ENCODE measurements around the gene H1-8.

The H1-8 gene

DNA sequence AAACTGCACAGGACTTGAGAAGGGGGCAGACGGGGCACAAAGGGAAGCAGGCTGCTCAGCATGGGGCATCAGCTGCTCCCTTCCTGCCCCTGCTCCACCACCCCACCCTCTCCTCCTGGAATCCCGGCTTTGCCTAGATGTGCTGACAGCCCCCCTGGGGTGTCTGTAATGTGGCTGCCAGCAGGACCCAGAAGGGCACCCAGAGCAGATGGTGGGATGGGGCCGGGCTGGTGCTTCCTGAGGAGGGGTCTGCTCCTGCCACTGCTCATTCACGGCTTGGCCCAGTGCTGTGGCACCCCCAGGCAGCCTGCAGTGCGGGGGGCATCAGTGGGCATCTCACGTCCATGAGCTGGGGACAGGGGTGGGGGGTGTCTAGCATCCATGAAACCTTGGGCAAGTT is 10.2 kb downstream of the H1-8 start:
- peaks cover 24% of the 10 kb centered on the region for H3K36me3 ChIP-seq (ENCODE audit: insufficient read depth, low read length)
- no peaks in the 10 kb centered on the region for H3K9me3 ChIP-seq (replicated peaks; ENCODE audit: low read length)
- H3K4me3 ChIP-seq (ENCODE audit: low read length) = no peak overlapping the region
- no peaks in the 10 kb centered on the region for H3K27me3 ChIP-seq (ENCODE audit: control insufficient read depth, insufficient read depth, low read length)
- H3K4me1 ChIP-seq (ENCODE audit: control insufficient read depth, insufficient read depth, low read length) = peaks cover 35% of the 10 kb centered on the region
- no peak overlapping the region for H3K9ac ChIP-seq (ENCODE audit: low read depth, low read length)
- H3K4me2 ChIP-seq (ENCODE audit: low read length) = no peak overlapping the region

DNA sequence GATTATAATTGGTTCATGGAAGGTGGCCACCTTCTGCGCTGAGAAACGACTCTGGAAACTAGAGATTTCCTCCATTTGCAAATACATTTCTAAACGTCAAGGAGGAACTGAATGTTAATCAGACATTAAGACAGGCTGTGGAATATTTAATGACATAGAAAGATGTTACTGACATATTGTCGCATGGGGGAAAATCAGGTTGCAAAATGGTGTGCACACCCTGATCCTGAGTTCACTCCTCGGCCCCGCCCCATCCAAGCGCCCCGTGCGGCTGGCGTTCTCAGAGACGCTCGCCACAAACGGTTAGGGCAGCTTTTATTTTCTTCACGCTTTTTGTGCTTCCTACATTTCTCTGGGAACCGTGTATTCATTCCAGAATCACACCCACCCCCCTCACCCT is 10.7 kb downstream of the H1-8 start:
- Histone ChIP-seq H3K4me1 (ENCODE audit: control insufficient read depth, insufficient read depth, low read length) (peaks cover 41% of the 10 kb centered on the region), H3K36me3 (ENCODE audit: insufficient read depth, low read length) (peaks cover 27% of the 10 kb centered on the region), H3K9me3 (replicated peaks; ENCODE audit: low read length) (no peaks in the 10 kb centered on the region), H3K9ac (ENCODE audit: low read depth, low read length) (no peak overlapping the region), H3K27me3 (ENCODE audit: control insufficient read depth, insufficient read depth, low read length) (no peaks in the 10 kb centered on the region), H3K4me3 (ENCODE audit: low read length) (no peak overlapping the region), H3K4me2 (ENCODE audit: low read length) (no peak overlapping the region)

DNA sequence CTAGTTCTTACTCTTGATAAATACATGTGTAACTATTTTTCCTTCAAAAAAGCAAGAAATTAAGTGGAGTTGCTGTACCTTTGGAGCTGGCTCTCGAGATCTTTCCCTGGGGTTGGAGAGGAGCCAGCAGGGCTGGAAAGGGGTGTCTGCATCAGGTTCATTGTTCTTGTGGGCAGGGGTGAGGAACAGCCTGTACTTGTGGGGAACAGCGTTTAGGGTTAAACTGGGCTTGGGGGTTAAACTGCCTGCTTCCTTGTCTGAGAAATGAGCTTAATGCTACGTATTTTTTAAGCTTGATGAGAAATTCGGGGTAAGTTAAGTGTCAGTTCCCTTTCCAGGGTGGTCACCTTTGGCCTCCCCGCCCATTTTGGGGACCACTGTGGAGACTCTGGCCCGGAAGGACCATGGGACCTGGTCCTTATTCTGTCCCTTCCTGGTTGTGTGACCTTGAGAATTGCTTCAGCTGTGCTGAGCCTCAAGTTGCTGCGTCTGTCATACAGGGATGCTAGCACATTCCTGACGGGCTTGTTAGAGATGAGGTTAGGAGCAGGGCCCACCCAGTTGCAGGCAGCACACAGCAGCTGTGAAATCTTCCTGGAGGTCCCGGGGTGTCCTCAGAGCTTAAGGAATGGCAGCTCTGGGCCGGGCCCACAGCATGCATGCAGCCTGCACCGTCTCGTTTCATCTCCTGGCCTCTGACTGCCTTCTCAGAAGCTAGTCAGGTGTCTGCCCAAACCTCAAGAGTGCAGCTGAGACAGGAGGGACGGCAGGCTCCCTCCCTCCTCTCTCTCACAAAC is 11.6 kb downstream of the H1-8 start:
- Histone ChIP-seq H3K9me3 (replicated peaks; ENCODE audit: low read length) (no peaks in the 10 kb centered on the region), H3K4me3 (ENCODE audit: low read length) (no peak overlapping the region), H3K4me1 (ENCODE audit: control insufficient read depth, insufficient read depth, low read length) (peaks cover 46% of the 10 kb centered on the region), H3K36me3 (ENCODE audit: insufficient read depth, low read length) (peaks cover 34% of the 10 kb centered on the region), H3K9ac (ENCODE audit: low read depth, low read length) (no peak overlapping the region), H3K4me2 (ENCODE audit: low read length) (no peak overlapping the region), H3K27me3 (ENCODE audit: control insufficient read depth, insufficient read depth, low read length) (no peaks in the 10 kb centered on the region)

DNA sequence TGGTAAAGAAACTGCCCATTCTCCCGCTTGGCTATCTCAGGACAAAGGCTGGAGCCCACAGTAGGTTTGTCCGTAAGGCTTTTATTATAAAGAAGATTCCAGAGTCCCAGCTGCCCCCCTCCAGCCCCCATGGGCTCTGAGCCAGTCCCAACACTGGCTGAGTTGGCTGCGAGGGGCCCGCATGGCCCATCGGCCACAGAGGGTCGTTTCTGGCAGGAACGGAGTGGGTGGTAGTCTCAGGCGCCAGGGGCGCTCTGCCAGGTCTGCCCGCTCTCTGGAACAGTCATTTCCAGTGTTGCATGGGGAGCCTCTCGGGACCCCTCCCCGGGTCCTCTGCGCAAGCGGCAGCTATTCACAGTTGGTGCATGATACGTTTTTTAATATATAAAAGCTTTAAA is 12.2 kb downstream of the H1-8 start:
- H3K9me3 ChIP-seq (replicated peaks; ENCODE audit: low read length) = no peaks in the 10 kb centered on the region
- H3K4me1 ChIP-seq (ENCODE audit: control insufficient read depth, insufficient read depth, low read length) = peaks cover 49% of the 10 kb centered on the region
- no peak overlapping the region for H3K9ac ChIP-seq (ENCODE audit: low read depth, low read length)
- no peak overlapping the region for H3K4me2 ChIP-seq (ENCODE audit: low read length)
- H3K36me3 ChIP-seq (ENCODE audit: insufficient read depth, low read length) = peaks cover 40% of the 10 kb centered on the region
- H3K4me3 ChIP-seq (ENCODE audit: low read length) = no peak overlapping the region
- H3K27me3 ChIP-seq (ENCODE audit: control insufficient read depth, insufficient read depth, low read length) = no peaks in the 10 kb centered on the region

DNA sequence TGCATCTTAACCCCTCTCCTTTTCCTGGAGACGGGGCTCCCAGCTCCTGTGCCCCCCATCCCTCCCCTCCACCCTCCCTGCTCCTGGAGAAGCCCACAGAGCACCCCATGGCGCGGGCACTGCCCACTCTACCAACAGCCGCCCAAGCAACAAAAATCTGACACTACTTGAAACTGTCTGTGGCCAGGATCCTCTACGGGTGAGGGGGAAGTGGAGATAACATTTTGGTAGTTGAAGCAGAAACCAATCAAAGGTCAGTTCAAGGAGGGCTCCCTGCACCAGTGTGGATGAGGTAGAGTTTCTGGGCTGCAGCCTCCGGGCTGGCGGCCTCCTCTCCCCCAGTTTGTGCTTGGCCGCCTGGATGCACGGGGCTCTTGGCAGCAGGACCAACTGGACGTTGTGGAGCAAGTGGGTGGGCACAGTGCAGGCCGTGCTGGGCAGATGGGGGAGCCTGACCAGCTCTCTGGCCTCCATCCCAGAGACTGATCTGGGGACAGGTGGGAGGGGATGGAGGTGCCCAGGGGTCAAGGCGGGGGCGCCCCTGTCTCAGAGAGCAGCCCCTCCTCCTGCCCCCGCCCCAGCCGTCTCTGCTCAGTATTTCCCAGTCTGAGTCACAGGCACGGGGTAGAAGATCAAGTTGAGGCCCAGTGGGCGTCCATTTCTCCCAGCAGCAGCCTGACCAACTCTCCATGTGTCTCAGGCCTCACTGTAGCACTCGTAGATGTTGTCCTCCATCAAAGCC is 12.8 kb downstream of the H1-8 start:
- no peaks in the 10 kb centered on the region for H3K27me3 ChIP-seq (ENCODE audit: control insufficient read depth, insufficient read depth, low read length)
- H3K4me1 ChIP-seq (ENCODE audit: control insufficient read depth, insufficient read depth, low read length) = peaks cover 56% of the 10 kb centered on the region
- no peak overlapping the region for H3K4me3 ChIP-seq (ENCODE audit: low read length)
- H3K9me3 ChIP-seq (replicated peaks; ENCODE audit: low read length) = no peaks in the 10 kb centered on the region
- peak overlapping the region; percentile 3 for H3K4me2 ChIP-seq (ENCODE audit: low read length)
- peaks cover 41% of the 10 kb centered on the region for H3K36me3 ChIP-seq (ENCODE audit: insufficient read depth, low read length)
- no peak overlapping the region for H3K9ac ChIP-seq (ENCODE audit: low read depth, low read length)

DNA sequence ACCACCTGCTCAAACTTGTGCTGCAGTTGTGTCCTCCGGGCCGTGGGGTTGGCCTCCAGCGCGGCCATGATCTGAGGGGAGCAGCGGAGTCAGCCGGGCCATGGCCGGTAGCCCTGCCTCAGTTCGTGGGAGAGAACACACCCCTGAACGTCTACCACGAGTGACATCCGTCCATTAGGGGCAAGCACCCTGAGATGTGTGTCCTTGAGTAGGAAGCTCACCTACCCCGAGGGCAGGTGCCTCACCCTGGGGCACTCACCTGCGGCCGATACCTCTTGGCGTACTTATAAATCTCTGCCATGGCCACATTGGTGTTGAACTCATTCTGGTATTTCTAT is 13.4 kb downstream of the H1-8 start:
- peaks cover 61% of the 10 kb centered on the region for H3K4me1 ChIP-seq (ENCODE audit: control insufficient read depth, insufficient read depth, low read length)

DNA sequence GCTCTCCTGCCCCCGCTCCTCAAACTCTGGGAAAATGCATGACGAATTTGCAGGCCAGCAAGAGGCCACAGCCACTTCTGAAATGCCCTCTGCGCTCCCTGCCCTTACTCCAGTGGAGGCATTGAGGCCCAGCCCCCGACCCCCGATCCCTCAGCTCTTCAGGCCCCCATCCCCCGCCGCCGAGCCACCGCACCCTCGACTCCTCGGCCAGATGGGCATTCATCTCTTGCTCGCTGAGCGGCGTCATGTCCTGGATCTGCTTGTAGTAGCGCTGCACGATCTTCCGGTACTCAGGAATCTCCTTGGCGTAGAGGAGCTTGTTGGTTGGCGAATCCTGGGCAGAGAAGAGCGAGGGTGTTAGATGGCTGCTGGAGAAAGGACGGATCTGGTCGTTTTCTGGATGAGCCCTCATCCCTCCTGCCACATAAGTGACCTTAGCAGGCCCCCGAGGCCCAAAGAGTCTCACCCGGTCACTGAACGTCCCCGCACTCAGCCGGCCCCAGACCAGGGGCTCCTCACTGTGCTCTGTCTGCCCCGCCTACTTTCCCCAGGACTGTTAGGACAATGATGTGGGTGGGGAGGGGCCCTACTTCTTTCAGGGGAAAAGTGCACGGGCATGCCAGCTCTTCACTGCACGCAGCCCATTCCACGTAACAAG is 14.0 kb downstream of the H1-8 start:
- peak overlapping the region; percentile 64 for H3K4me2 ChIP-seq (ENCODE audit: low read length)
- no peaks in the 10 kb centered on the region for H3K27me3 ChIP-seq (ENCODE audit: control insufficient read depth, insufficient read depth, low read length)
- peaks cover 44% of the 10 kb centered on the region for H3K36me3 ChIP-seq (ENCODE audit: insufficient read depth, low read length)
- no peaks in the 10 kb centered on the region for H3K9me3 ChIP-seq (replicated peaks; ENCODE audit: low read length)
- H3K4me1 ChIP-seq (ENCODE audit: control insufficient read depth, insufficient read depth, low read length) = peaks cover 66% of the 10 kb centered on the region
- no peak overlapping the region for H3K4me3 ChIP-seq (ENCODE audit: low read length)
- peak overlapping the region; percentile 70 for H3K9ac ChIP-seq (ENCODE audit: low read depth, low read length)

More for the DNA sequence above, 13.4 kb downstream of the H1-8 start:
- H3K4me2 ChIP-seq (ENCODE audit: low read length) = peak overlapping the region; percentile 3
- no peak overlapping the region for H3K4me3 ChIP-seq (ENCODE audit: low read length)
- H3K9me3 ChIP-seq (replicated peaks; ENCODE audit: low read length) = no peaks in the 10 kb centered on the region
- H3K36me3 ChIP-seq (ENCODE audit: insufficient read depth, low read length) = peaks cover 41% of the 10 kb centered on the region
- no peaks in the 10 kb centered on the region for H3K27me3 ChIP-seq (ENCODE audit: control insufficient read depth, insufficient read depth, low read length)
- H3K9ac ChIP-seq (ENCODE audit: low read depth, low read length) = no peak overlapping the region

DNA sequence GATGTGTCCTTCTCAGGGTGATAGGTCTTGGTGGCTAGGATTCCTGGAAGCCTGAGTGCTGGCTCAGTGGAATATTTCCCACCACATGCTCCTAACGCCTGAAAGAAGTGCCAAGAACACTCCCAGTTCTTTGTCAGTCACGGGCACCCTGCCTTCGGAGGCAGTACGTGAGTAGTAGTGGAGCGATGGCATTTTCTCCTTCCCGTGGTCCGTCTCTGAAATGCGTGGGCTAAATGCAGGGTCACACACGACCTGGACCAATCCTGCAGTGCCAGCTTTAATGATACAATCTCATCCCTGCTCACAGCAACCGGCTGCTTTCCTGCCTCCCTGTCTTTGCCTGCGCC is 14.5 kb downstream of the H1-8 start:
- Histone ChIP-seq H3K36me3 (ENCODE audit: insufficient read depth, low read length) (peaks cover 47% of the 10 kb centered on the region), H3K9ac (ENCODE audit: low read depth, low read length) (peak overlapping the region; percentile 70), H3K4me2 (ENCODE audit: low read length) (peak overlapping the region; percentile 64)

DNA sequence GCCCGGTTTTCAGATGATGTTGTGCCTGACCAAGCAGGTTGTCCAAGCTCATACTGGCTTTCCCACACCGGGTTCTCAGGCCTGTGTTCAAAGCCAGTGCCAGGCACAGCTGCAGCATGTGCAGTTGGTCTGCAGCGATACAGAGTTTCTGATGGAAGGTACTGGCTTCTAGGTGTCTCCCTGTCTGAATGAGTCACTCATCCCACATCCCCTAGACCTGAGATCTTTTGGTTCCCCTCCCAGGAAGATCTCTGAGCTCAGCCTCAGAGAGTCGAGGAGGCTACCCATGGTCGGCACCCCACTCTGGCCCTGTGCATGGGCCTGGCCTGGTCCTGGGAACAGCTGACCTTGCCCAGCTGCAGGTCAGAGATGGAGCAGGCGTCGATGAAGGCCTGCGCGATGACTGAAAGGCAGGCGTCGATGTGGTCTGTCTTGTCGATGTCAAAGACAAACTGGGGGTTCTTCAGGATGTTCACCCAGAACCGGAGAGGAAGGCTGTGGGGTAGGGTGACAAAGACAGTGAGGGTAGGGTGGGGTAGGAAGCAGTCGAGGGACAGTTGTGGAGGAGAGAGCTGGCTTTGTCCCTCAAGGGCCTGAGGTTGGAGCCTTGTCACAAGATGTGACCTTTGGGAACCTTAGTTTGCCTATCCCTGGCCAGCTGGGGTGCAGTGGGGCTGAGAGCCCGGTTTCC is 15.3 kb downstream of the H1-8 start:
- no peaks in the 10 kb centered on the region for H3K9me3 ChIP-seq (replicated peaks; ENCODE audit: low read length)
- H3K4me1 ChIP-seq (ENCODE audit: control insufficient read depth, insufficient read depth, low read length) = peaks cover 64% of the 10 kb centered on the region
- peak overlapping the region; percentile 64 for H3K4me2 ChIP-seq (ENCODE audit: low read length)
- H3K4me3 ChIP-seq (ENCODE audit: low read length) = peak overlapping the region; percentile 68
- H3K9ac ChIP-seq (ENCODE audit: low read depth, low read length) = peak overlapping the region; percentile 70
- H3K36me3 ChIP-seq (ENCODE audit: insufficient read depth, low read length) = peaks cover 53% of the 10 kb centered on the region
- H3K27me3 ChIP-seq (ENCODE audit: control insufficient read depth, insufficient read depth, low read length) = no peaks in the 10 kb centered on the region

More for the DNA sequence above, 14.5 kb downstream of the H1-8 start:
- H3K4me3 ChIP-seq (ENCODE audit: low read length) = no peak overlapping the region
- no peaks in the 10 kb centered on the region for H3K9me3 ChIP-seq (replicated peaks; ENCODE audit: low read length)
- H3K27me3 ChIP-seq (ENCODE audit: control insufficient read depth, insufficient read depth, low read length) = no peaks in the 10 kb centered on the region
- H3K4me1 ChIP-seq (ENCODE audit: control insufficient read depth, insufficient read depth, low read length) = peaks cover 66% of the 10 kb centered on the region

DNA sequence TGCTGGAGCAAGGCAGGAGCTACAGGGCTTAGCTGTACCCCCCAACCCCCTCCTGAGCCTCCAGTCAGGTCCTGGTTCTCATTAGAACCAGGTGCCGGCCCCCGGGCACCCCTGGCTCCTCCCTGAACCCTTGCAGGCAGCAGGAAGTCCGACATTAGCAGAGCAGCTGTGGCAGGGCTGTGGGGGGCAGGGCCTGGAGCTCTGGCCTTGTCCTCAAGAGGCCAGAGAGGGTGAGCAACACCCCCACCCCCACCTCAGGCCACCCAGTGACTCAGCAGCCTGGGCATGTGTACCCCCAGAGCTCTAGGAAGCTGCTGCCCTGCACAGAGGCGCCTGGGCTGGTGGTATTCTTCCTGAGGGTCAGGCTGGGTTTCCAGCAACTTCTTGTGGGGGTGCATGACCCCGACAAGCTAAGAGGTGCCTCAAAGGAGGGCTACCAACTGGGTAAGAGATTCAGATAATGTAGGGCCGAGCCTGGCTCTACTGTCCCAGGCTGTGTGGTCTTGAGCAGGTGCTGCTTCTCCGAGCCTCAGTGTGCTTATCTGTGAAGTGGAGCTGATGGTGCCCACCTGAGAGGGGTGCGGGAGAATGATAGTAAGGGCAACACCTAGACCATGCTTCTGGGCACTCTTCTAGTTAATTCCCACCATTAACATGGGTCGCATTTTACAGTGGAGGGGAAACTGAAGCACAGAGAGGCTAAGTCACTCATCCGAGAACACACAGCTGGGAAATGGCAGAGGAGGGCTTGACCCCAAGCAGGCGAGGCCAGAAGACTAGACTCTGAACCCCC is 16.0 kb downstream of the H1-8 start:
- peak overlapping the region; percentile 70 for H3K9ac ChIP-seq (ENCODE audit: low read depth, low read length)
- peaks cover 55% of the 10 kb centered on the region for H3K36me3 ChIP-seq (ENCODE audit: insufficient read depth, low read length)
- H3K4me1 ChIP-seq (ENCODE audit: control insufficient read depth, insufficient read depth, low read length) = peaks cover 67% of the 10 kb centered on the region
- H3K4me3 ChIP-seq (ENCODE audit: low read length) = peak overlapping the region; percentile 68
- no peaks in the 10 kb centered on the region for H3K9me3 ChIP-seq (replicated peaks; ENCODE audit: low read length)
- peak overlapping the region; percentile 64 for H3K4me2 ChIP-seq (ENCODE audit: low read length)
- no peaks in the 10 kb centered on the region for H3K27me3 ChIP-seq (ENCODE audit: control insufficient read depth, insufficient read depth, low read length)

Data from skeletal muscle satellite cell (primary cell).